Stomach (tissue), 4 donors: ENCODE measurements around the gene DNAJC28.

Experiments used
- POLR2A ChIP-seq, 4 donors: fragments of 450-650 bp; IDR thresholded peaks; one replicate each; pipeline ENCODE4 v1.6.1; 2016; ENCODE audit warnings: antibody characterized with exemption in 4 of 4, control low read depth in 2 of 4, mild to moderate bottlenecking in 1 of 4, moderate library complexity in 1 of 4
- TF ChIP-seq, protein P1 (sequence below), 7 experiments: fragments of 450-650 bp in 4 of 7; fragments of 200-600 bp in 3 of 7; sonication (generic) in 3 of 7; IDR thresholded peaks; one replicate each; pipeline ENCODE4 v1.5.1; 2016 to 2019; ENCODE audit warnings: antibody characterized with exemption in 7 of 7, control low read depth in 2 of 7, mild to moderate bottlenecking in 1 of 7

DNA sequence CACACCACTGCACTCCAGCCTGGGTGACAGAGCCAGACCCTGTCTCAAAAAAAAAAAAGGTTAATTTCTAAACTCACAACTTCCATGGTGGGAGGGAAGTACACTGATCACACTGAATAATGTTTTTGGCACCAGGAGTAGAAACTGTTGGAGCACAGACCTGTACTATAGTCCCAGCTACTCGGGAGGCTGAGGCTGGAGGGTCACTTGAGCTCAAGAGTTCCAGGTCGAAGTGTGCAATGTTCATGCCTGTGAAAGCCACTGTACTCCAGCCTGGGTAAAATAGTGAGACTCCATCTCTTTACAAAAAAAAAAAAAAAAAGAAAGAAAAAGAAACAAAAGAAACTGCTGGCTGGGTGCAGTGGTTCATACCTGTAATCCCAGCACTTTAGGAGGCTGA is 47.0 kb downstream of the DNAJC28 start:
- TF ChIP-seq, protein P1, sequence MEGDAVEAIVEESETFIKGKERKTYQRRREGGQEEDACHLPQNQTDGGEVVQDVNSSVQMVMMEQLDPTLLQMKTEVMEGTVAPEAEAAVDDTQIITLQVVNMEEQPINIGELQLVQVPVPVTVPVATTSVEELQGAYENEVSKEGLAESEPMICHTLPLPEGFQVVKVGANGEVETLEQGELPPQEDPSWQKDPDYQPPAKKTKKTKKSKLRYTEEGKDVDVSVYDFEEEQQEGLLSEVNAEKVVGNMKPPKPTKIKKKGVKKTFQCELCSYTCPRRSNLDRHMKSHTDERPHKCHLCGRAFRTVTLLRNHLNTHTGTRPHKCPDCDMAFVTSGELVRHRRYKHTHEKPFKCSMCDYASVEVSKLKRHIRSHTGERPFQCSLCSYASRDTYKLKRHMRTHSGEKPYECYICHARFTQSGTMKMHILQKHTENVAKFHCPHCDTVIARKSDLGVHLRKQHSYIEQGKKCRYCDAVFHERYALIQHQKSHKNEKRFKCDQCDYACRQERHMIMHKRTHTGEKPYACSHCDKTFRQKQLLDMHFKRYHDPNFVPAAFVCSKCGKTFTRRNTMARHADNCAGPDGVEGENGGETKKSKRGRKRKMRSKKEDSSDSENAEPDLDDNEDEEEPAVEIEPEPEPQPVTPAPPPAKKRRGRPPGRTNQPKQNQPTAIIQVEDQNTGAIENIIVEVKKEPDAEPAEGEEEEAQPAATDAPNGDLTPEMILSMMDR (IDR thresholded peaks at IDR 0.05) = no peak
- no peak for TF ChIP-seq POLR2A (IDR thresholded peaks at IDR 0.05)
